Loucy (cell line): Measurements from ENCODE around the gene SCAF1.

Experiments used
- H2AFZ ChIP-seq: fragments of 200-600 bp; sonication (generic); 2 replicates; pipeline ENCODE4 v1.6.0; 2016; ENCODE audit warnings: antibody characterized with exemption, mild to moderate bottlenecking, low read length, moderate library complexity
- H3F3A ChIP-seq: fragments of 200-600 bp; 2 replicates; pipeline ENCODE4 v1.6.0; 2016; ENCODE audit warnings: antibody characterized with exemption, low read depth, mild to moderate bottlenecking
- H3K27me3 ChIP-seq: fragments of 200-600 bp; sonication (generic); 2 replicates; pipeline ENCODE4 v1.6.1; 2014; ENCODE audit warnings: low read length, mild to moderate bottlenecking; ENCODE audit not compliant: insufficient read depth, poor library complexity, severe bottlenecking
- H3K36me3 ChIP-seq: fragments of 200-600 bp; sonication (generic); 2 replicates; pipeline ENCODE4 v1.6.1; 2016; ENCODE audit warnings: low read length; ENCODE audit not compliant: insufficient read depth
- H3K4me1 ChIP-seq: fragments of 200-600 bp; sonication (generic); 2 replicates; pipeline ENCODE4 v1.5.1; 2014; ENCODE audit warnings: low read length, mild to moderate bottlenecking; ENCODE audit not compliant: insufficient read depth, poor library complexity, severe bottlenecking
- H3K4me2 ChIP-seq: fragments of 200-600 bp; sonication (generic); 2 replicates; pipeline ENCODE4 v1.6.0; 2014; ENCODE audit warnings: antibody characterized with exemption, low read length, low read depth, mild to moderate bottlenecking; ENCODE audit not compliant: poor library complexity, severe bottlenecking
- H3K4me3 ChIP-seq: fragments of 200-600 bp; sonication (generic); 2 replicates; pipeline ENCODE4 v1.5.1; 2014; ENCODE audit warnings: low read length, mild to moderate bottlenecking, mixed read lengths; ENCODE audit not compliant: poor library complexity, severe bottlenecking
- H3K79me2 ChIP-seq: fragments of 200-600 bp; sonication (generic); 2 replicates; pipeline ENCODE4 v1.6.1; 2014; ENCODE audit warnings: low read length; ENCODE audit not compliant: insufficient read depth
- H3K9ac ChIP-seq: fragments of 200-600 bp; sonication (generic); 2 replicates; pipeline ENCODE4 v1.6.0; 2014; ENCODE audit warnings: mild to moderate bottlenecking, low read depth, low read length, moderate library complexity; ENCODE audit not compliant: poor library complexity, severe bottlenecking
- H3K9me2 ChIP-seq: fragments of 200-600 bp; sonication (generic); replicated peaks from 2 replicates; pipeline ENCODE4 v1.6.1; 2016; ENCODE audit warnings: low read depth, low read length, mixed read lengths
- H3K9me3 ChIP-seq: fragments of 200-600 bp; sonication (generic); 2 replicates; pipeline ENCODE4 v1.6.1; 2014; ENCODE audit warnings: mild to moderate bottlenecking, antibody characterized with exemption, low read length, low read depth; ENCODE audit not compliant: insufficient read depth
- H4K20me1 ChIP-seq: fragments of 200-600 bp; sonication (generic); 2 replicates; pipeline ENCODE4 v1.6.0; 2014; ENCODE audit warnings: antibody characterized with exemption, low read length, mild to moderate bottlenecking; ENCODE audit not compliant: insufficient read depth, poor library complexity, severe bottlenecking
- CTCF ChIP-seq: fragments of 200-600 bp; sonication (generic); conservative IDR thresholded peaks from 2 replicates; pipeline ENCODE4 v1.5.1; 2014; ENCODE audit warnings: mild to moderate bottlenecking, antibody characterized with exemption, low read length
- EZH2phosphoT487 ChIP-seq: fragments of 200-600 bp; IDR thresholded peaks from 2 replicates; pipeline ENCODE4 v1.6.1; 2018; ENCODE audit warnings: antibody characterized with exemption, mild to moderate bottlenecking, moderate library complexity, borderline replicate concordance

The SCAF1 gene

GRCh38 chr19:49665036-49665350 is 23.0 kb downstream of the SCAF1 start:
- H3K79me2 ChIP-seq, result peaks cover 42% of the 10 kb centered on the region
- TF ChIP-seq EZH2phosphoT487, result no peak
- TF ChIP-seq CTCF, result no peak
- H2AFZ ChIP-seq, result peak overlapping the region; percentile 95; the same call in 1 of the 2 replicates

GRCh38 chr19:49665351-49666119 is 23.5 kb downstream of the SCAF1 start, which contains the start of the genes BCL2L12 and IRF3:
BCL2L12 (plus strand) TSS chr19:49665933; CDS start chr19:49666693, 760 bp downstream.
IRF3 (minus strand) TSS chr19:49665857; CDS start chr19:49664838, 1,019 bp downstream.
- Histone ChIP-seq H4K20me1 (peaks cover 17% of the 10 kb centered on the region), H3K4me1 (peaks cover 21% of the 10 kb centered on the region), H3K9me3 (no peaks in the 10 kb centered on the region), H2AFZ (peak within 1 kb of the TSS; percentile 95), H3F3A (no peaks in the 10 kb centered on the region), H3K27me3 (no peaks in the 10 kb centered on the region), H3K79me2 (peaks cover 42% of the 10 kb centered on the region), H3K9me2 (no peaks in the 10 kb centered on the region), H3K4me3 (peak within 1 kb of the TSS; percentile 97), H3K9ac (peak within 1 kb of the TSS; percentile 91), H3K36me3 (peaks cover 20% of the 10 kb centered on the region; the same call in 1 of the 2 replicates), H3K4me2 (peak within 1 kb of the TSS; percentile 93)
- TF ChIP-seq EZH2phosphoT487 (no peak), CTCF (no peak)

More at GRCh38 chr19:49665036-49665350, 23.0 kb downstream of the SCAF1 start:
- peaks cover 17% of the 10 kb centered on the region for H4K20me1 ChIP-seq
- peak overlapping the region; percentile 97 for H3K4me3 ChIP-seq
- H3K9ac ChIP-seq, result peak overlapping the region; percentile 91
- H3F3A ChIP-seq, result no peaks in the 10 kb centered on the region
- no peaks in the 10 kb centered on the region for H3K9me2 ChIP-seq
- peaks cover 21% of the 10 kb centered on the region for H3K4me1 ChIP-seq
- H3K27me3 ChIP-seq, result no peaks in the 10 kb centered on the region
- peak overlapping the region; percentile 93 for H3K4me2 ChIP-seq
- no peaks in the 10 kb centered on the region for H3K9me3 ChIP-seq
- peaks cover 23% of the 10 kb centered on the region; the same call in 1 of the 2 replicates for H3K36me3 ChIP-seq

- Histone ChIP-seq H3K27me3 (no peaks in the 10 kb centered on the region), H4K20me1 (peaks cover 17% of the 10 kb centered on the region), H3F3A (no peaks in the 10 kb centered on the region), H3K4me3 (peak overlapping the region; percentile 97), H3K36me3 (peaks cover 19% of the 10 kb centered on the region; the same call in 1 of the 2 replicates), H3K9me3 (no peaks in the 10 kb centered on the region), H3K9me2 (no peaks in the 10 kb centered on the region), H3K79me2 (peaks cover 42% of the 10 kb centered on the region), H2AFZ (peak overlapping the region; percentile 81), H3K9ac (peak overlapping the region; percentile 91), H3K4me2 (peak overlapping the region; percentile 93), H3K4me1 (peaks cover 21% of the 10 kb centered on the region)
- TF ChIP-seq EZH2phosphoT487, result no peak
- peak; percentile 23 for TF ChIP-seq CTCF
These were observed 24.1 kb downstream of the SCAF1 start for GRCh38 chr19:49666120-49666444.
